Uterus (tissue), 4 donors: ENCODE measurements around the gene XXYLT1. TPM values are rescaled to one million over a fixed set of nuclear protein-coding genes. Genes with fewer than 3 reads are reported as not detected.

Experiments
- DNase-seq, 2 donors: peaks; one replicate each; pipeline ENCODE4 v3.0.0-alpha.2; 2019 to 2020
- H3K27ac ChIP-seq, 2 donors: fragments of 200-600 bp; sonication (generic); 1 replicate in 1 of 2; 2 replicates in 1 of 2; pipeline ENCODE4 v1.5.1; 2016 to 2018
- H3K27me3 ChIP-seq, 2 donors: fragments of 200-600 bp; sonication (generic); one replicate each; pipeline ENCODE4 v1.5.1; 2018 to 2019; ENCODE audit warnings: control low read depth in 1 of 2
- H3K36me3 ChIP-seq, 2 donors: fragments of 200-600 bp; sonication (generic); one replicate each; pipeline ENCODE4 v1.5.1; 2019; ENCODE audit warnings: control low read depth in 1 of 2
- H3K4me1 ChIP-seq, 2 donors: fragments of 200-600 bp; sonication (generic); one replicate each; pipeline ENCODE4 v1.5.1; 2018 to 2019; ENCODE audit warnings: control low read depth in 1 of 2
- H3K4me3 ChIP-seq, 2 donors: fragments of 200-600 bp; sonication (generic); 1 replicate in 1 of 2; 2 replicates in 1 of 2; pipeline ENCODE4 v1.5.1; 2018 to 2019; ENCODE audit warnings: mild to moderate bottlenecking in 1 of 2
- H3K9me3 ChIP-seq, 2 donors: fragments of 200-600 bp; sonication (generic); one replicate each; pipeline ENCODE4 v1.5.1; 2019; ENCODE audit warnings: control low read depth in 1 of 2
- POLR2A ChIP-seq, 2 donors: fragments of 450-650 bp; IDR thresholded peaks; one replicate each; pipeline ENCODE4 v1.6.1; 2016; ENCODE audit warnings: antibody characterized with exemption in 2 of 2, mild to moderate bottlenecking in 1 of 2, moderate library complexity in 1 of 2
- intact Hi-C: fragments of 100-400 bp; cut with DNase I; formaldehyde crosslinking; loops from one replicate; pipeline ENCODE4 v1.15.1; 2023; ENCODE audit warnings: low total_unique reads
- total RNA-seq, 4 donors: library from RNA; depleted of rRNA in 3 of 4; stranded (reverse); fragments of >200 nt in 3 of 4; gene quantifications; one replicate each; pipeline versions ENCODE4 v1.1.0 to v1.2.4, GENCODE V29; 2014 to 2023
- TF ChIP-seq, protein P1 (sequence below), 4 experiments: fragments of 200-600 bp in 2 of 4; fragments of 450-650 bp in 2 of 4; sonication (generic) in 2 of 4; IDR thresholded peaks; one replicate each; pipeline ENCODE4 v1.5.1; 2016 to 2019; ENCODE audit warnings: antibody characterized with exemption in 4 of 4, mild to moderate bottlenecking in 2 of 4, moderate library complexity in 1 of 4
- donor health status: DM: yes; HTN: yes; CAD: no.

Gene XXYLT1
- total RNA-seq, 4 donors from 2014 or later = 10.6 to 52.5 (median 23.8) TPM

GRCh38 chr3:195101001-195101583 lies 169.9 kb downstream of the XXYLT1 start:
- Histone ChIP-seq H3K4me1 (peaks cover 0 to 9% of the 10 kb centered on the region in 2 donors), H3K27ac (peak overlapping the region in 1 of 2 donors; percentile 86), H3K9me3 (no peaks in the 10 kb centered on the region), H3K27me3 (no peaks in the 10 kb centered on the region), H3K4me3 (no peak overlapping the region), H3K36me3 (no peaks in the 10 kb centered on the region)
- no peak for TF ChIP-seq POLR2A (IDR thresholded peaks at IDR 0.05)
- TF ChIP-seq, protein P1, sequence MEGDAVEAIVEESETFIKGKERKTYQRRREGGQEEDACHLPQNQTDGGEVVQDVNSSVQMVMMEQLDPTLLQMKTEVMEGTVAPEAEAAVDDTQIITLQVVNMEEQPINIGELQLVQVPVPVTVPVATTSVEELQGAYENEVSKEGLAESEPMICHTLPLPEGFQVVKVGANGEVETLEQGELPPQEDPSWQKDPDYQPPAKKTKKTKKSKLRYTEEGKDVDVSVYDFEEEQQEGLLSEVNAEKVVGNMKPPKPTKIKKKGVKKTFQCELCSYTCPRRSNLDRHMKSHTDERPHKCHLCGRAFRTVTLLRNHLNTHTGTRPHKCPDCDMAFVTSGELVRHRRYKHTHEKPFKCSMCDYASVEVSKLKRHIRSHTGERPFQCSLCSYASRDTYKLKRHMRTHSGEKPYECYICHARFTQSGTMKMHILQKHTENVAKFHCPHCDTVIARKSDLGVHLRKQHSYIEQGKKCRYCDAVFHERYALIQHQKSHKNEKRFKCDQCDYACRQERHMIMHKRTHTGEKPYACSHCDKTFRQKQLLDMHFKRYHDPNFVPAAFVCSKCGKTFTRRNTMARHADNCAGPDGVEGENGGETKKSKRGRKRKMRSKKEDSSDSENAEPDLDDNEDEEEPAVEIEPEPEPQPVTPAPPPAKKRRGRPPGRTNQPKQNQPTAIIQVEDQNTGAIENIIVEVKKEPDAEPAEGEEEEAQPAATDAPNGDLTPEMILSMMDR (IDR thresholded peaks at IDR 0.05) = no peak
- DNase-seq = no peak
- intact Hi-C loops = no loop called here

GRCh38 chr3:195099951-195100785 lies 170.8 kb downstream of the XXYLT1 start:
- Histone ChIP-seq H3K4me1 (peaks cover 0 to 9% of the 10 kb centered on the region in 2 donors), H3K27me3 (no peaks in the 10 kb centered on the region), H3K36me3 (no peaks in the 10 kb centered on the region), H3K27ac (no peak overlapping the region), H3K9me3 (no peaks in the 10 kb centered on the region), H3K4me3 (no peak overlapping the region)
- no peak for DNase-seq
- TF ChIP-seq POLR2A (IDR thresholded peaks at IDR 0.05) = no peak
- TF ChIP-seq, protein P1 (IDR thresholded peaks at IDR 0.05) = no peak
- intact Hi-C loops = no loop called here

- peaks cover 0 to 9% of the 10 kb centered on the region in 2 donors for H3K4me1 ChIP-seq
- no peak overlapping the region for H3K4me3 ChIP-seq
- H3K27ac ChIP-seq = no peak overlapping the region
- no peaks in the 10 kb centered on the region for H3K36me3 ChIP-seq
- DNase-seq = no peak
- H3K27me3 ChIP-seq = no peaks in the 10 kb centered on the region
- intact Hi-C loops = no loop called here
- H3K9me3 ChIP-seq = no peaks in the 10 kb centered on the region
- no peak for TF ChIP-seq POLR2A (IDR thresholded peaks at IDR 0.05)
Observed at GRCh38 chr3:195098741-195099525, 172.0 kb downstream of the XXYLT1 start.

DNA sequence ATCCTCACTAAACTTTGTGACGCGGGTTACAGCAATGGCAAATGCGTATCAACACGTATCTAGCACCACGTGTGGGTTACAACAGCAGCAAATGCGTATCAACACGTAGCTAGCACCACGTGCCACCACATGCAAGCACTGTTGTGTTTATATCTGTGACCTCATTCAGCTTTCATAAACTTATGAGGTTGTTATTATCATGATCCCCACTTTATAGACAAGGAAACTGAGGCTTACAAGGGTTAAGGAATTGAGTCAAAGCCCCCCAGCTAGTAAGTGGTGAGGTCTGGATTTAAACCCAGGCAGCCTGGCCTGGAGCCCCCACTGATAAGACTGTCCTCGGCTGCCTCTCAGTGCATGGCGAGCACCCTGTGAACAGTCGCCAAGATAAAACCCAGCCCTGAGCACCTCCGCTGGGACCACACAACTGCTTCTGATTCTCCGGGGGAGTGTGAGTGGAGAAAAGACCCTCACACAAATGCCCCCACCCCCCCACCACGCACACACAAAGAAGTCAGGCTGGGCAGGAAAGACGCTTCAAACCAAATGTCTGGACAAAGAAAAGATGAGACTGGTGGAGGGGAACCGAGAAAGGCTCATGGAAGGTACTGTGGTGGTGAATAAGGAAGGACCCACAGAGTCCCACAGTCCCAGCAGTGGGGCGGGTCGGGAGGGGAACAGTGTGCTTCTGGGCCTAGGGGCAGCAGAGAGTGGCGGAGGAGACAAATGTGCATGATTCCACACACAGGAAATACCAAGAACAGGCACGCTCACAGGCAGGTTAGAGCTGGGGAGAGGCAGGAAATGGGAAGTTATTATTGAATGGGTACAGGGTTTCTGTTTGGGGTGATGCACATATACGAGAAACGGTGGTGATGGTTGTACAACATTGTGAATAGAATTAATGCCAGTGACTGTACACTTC lies 173.4 kb downstream of the XXYLT1 start:
- no peaks in the 10 kb centered on the region for H3K9me3 ChIP-seq
- DNase-seq = no peak
- H3K36me3 ChIP-seq = no peaks in the 10 kb centered on the region
- H3K4me1 ChIP-seq = no peaks in the 10 kb centered on the region
- TF ChIP-seq, protein P1 (IDR thresholded peaks at IDR 0.05) = no peak
- no peak for TF ChIP-seq POLR2A (IDR thresholded peaks at IDR 0.05)
- no peak overlapping the region for H3K27ac ChIP-seq
- intact Hi-C loops = no loop called here
- H3K4me3 ChIP-seq = no peak overlapping the region
- H3K27me3 ChIP-seq = no peaks in the 10 kb centered on the region
